CD14-positive monocyte (primary cell): Measurements from ENCODE around the gene PEAK1. TPM values are rescaled to one million over a fixed set of nuclear protein-coding genes. Genes with fewer than 3 reads are reported as not detected.

Source experiments
- DNase-seq, 3 donors: peaks; one replicate each; pipeline ENCODE4 v3.0.0-alpha.2; 2011 to 2022
- H2AFZ ChIP-seq: 2 replicates; pipeline ENCODE4 v1.6.0; 2012; ENCODE audit warnings: mild to moderate bottlenecking, low read depth, low read length, inconsistent platforms; ENCODE audit not compliant: insufficient read depth, poor library complexity, severe bottlenecking
- H3K27ac ChIP-seq, 2 donors: 1 replicate in 1 of 2; 2 replicates in 1 of 2; pipeline ENCODE4 v1.5.1; 2012 to 2013; ENCODE audit warnings: low read length in 2 of 2, control low read depth in 1 of 2, inconsistent platforms in 1 of 2, low read depth in 1 of 2, mild to moderate bottlenecking in 1 of 2
- H3K27me3 ChIP-seq, 2 donors: one replicate each; pipeline versions ENCODE4 v1.6.0 to v1.6.1; 2011 to 2013; ENCODE audit warnings: low read length in 2 of 2; ENCODE audit not compliant: control insufficient read depth in 2 of 2, insufficient read depth in 2 of 2
- H3K36me3 ChIP-seq, 2 donors: replicated peaks in 1 of 2; 1 replicate in 1 of 2; 2 replicates in 1 of 2; pipeline versions ENCODE4 v1.5.1 to v1.6.1; 2012 to 2013; ENCODE audit warnings: low read length in 2 of 2, control low read depth in 1 of 2, inconsistent platforms in 1 of 2, mild to moderate bottlenecking in 1 of 2; ENCODE audit not compliant: insufficient read depth in 2 of 2, control insufficient read depth in 1 of 2
- H3K4me1 ChIP-seq, 2 donors: 1 replicate in 1 of 2; 2 replicates in 1 of 2; pipeline versions ENCODE4 v1.5.1 to v1.6.1; 2012 to 2013; ENCODE audit warnings: low read length in 2 of 2, control low read depth in 1 of 2, inconsistent platforms in 1 of 2, mild to moderate bottlenecking in 1 of 2, moderate library complexity in 1 of 2; ENCODE audit not compliant: insufficient read depth in 2 of 2, control insufficient read depth in 1 of 2
- H3K4me2 ChIP-seq: replicated peaks from 2 replicates; pipeline ENCODE3; 2012; ENCODE audit warnings: low read length, moderate library complexity, mild to moderate bottlenecking; ENCODE audit not compliant: poor library complexity, severe bottlenecking; ENCODE audit errors: extremely low read depth
- H3K4me3 ChIP-seq, 3 experiments: fragments of 200-600 bp in 1 of 3; sonication (generic) in 1 of 3; replicated peaks in 1 of 3; 1 replicate in 2 of 3; 2 replicates in 1 of 3; pipeline ENCODE4 v1.5.1; 2011 to 2013; ENCODE audit warnings: low read length in 3 of 3, mild to moderate bottlenecking in 3 of 3, control low read depth in 2 of 3, low read depth in 2 of 3, inconsistent platforms in 1 of 3, moderate library complexity in 1 of 3
- H3K79me2 ChIP-seq: 2 replicates; pipeline ENCODE4 v1.6.0; 2012; ENCODE audit warnings: mild to moderate bottlenecking, control low read depth, inconsistent platforms, low read length, moderate library complexity; ENCODE audit not compliant: insufficient read depth
- H3K9ac ChIP-seq: 2 replicates; pipeline ENCODE4 v1.6.0; 2017; ENCODE audit warnings: low read length, mild to moderate bottlenecking; ENCODE audit not compliant: insufficient read depth, poor library complexity, severe bottlenecking
- H3K9me3 ChIP-seq, 2 donors: replicated peaks in 1 of 2; 1 replicate in 1 of 2; 2 replicates in 1 of 2; pipeline versions ENCODE4 v1.5.1 to v1.6.1; 2012 to 2013; ENCODE audit warnings: low read length in 2 of 2, control low read depth in 1 of 2; ENCODE audit not compliant: control insufficient read depth in 1 of 2, insufficient read depth in 1 of 2
- H4K20me1 ChIP-seq: 2 replicates; pipeline ENCODE4 v1.6.0; 2012; ENCODE audit warnings: mild to moderate bottlenecking, low read length, control low read depth, moderate library complexity; ENCODE audit not compliant: insufficient read depth
- H3K27ac Mint-ChIP-seq, 7 donors: one replicate each; pipeline ENCODE4 v1.8.0; 2020; ENCODE audit warnings: mild to moderate bottlenecking in 7 of 7, mixed read lengths in 7 of 7, moderate library complexity in 6 of 7, inconsistent platforms in 2 of 7
- H3K27me3 Mint-ChIP-seq, 3 donors: one replicate each; pipeline ENCODE4 v1.8.0; 2021 to 2022; ENCODE audit warnings: low read depth in 3 of 3, mild to moderate bottlenecking in 3 of 3, mixed read lengths in 3 of 3, moderate library complexity in 3 of 3, inconsistent platforms in 1 of 3
- H3K36me3 Mint-ChIP-seq, 2 donors: one replicate each; pipeline ENCODE4 v1.8.0; 2020; ENCODE audit warnings: mixed read lengths in 2 of 2, inconsistent platforms in 1 of 2, mild to moderate bottlenecking in 1 of 2
- H3K4me1 Mint-ChIP-seq: one replicate; pipeline ENCODE4 v1.8.0; 2020; ENCODE audit warnings: mild to moderate bottlenecking, mixed read lengths
- H3K4me3 Mint-ChIP-seq, 2 donors: one replicate each; pipeline ENCODE4 v1.8.0; 2020; ENCODE audit warnings: mild to moderate bottlenecking in 2 of 2, mixed read lengths in 2 of 2, moderate library complexity in 1 of 2
- H3K9me3 Mint-ChIP-seq, 7 donors: one replicate each; pipeline ENCODE4 v1.8.0; 2020 to 2022; ENCODE audit warnings: mixed read lengths in 7 of 7, mild to moderate bottlenecking in 6 of 7, moderate library complexity in 6 of 7, inconsistent platforms in 2 of 7
- CTCF ChIP-seq: fragments of 200-600 bp; IDR thresholded peaks from one replicate; pipeline ENCODE4 v1.8.0; 2022; ENCODE audit warnings: antibody characterized with exemption, mild to moderate bottlenecking
- WGBS: methylation state at CpG from one replicate; pipeline ENCODE4 v1.1.5; 2013; ENCODE audit warnings: missing lambda C conversion rate; ENCODE audit not compliant: insufficient coverage; 5-methylcytosine and 5-hydroxymethylcytosine counted together
- intact Hi-C, 2 donors: fragments of 100-400 bp; cut with micrococcal nuclease; formaldehyde crosslinking; loops; one replicate each; pipeline versions ENCODE4 v1.15.0 to v1.15.1; 2023
- polyA plus RNA-seq, 3 donors: library from polyadenylated mRNA; depleted of rRNA in 1 of 3; unstranded in 2 of 3; stranded (reverse) in 1 of 3; fragments of 300-500 nt in 2 of 3; fragments of >200 nt in 1 of 3; fragmentation: Illumina TruSeq in 2 of 3; gene quantifications; 1 replicate in 2 of 3; 2 replicates in 1 of 3; pipeline ENCODE4 v1.2.3, GENCODE V29; 2012 to 2021

The PEAK1 gene
- polyA plus RNA-seq, 3 donors = 0.85 to 8.7 (median 1.1) TPM

- TF ChIP-seq CTCF = no peak
- peaks cover 0 to 8% of the 10 kb centered on the region in 2 donors for H3K36me3 Mint-ChIP-seq
- peaks cover 4% of the 10 kb centered on the region for H3K4me1 Mint-ChIP-seq
- Histone ChIP-seq H3K9me3 (peaks cover 0 to 5% of the 10 kb centered on the region in 2 donors), H3K27me3 (no peaks in the 10 kb centered on the region), H3K4me3 (no peak overlapping the region), H3K79me2 (peaks cover 15% of the 10 kb centered on the region), H4K20me1 (no peaks in the 10 kb centered on the region), H2AFZ (no peak overlapping the region), H3K4me1 (no peaks in the 10 kb centered on the region), H3K9ac (no peak overlapping the region), H3K4me2 (no peak overlapping the region), H3K36me3 (no peaks in the 10 kb centered on the region), H3K27ac (no peak overlapping the region)
- DNase-seq = no peak
- H3K9me3 Mint-ChIP-seq = peaks cover 10 to 24% (median 14%) of the 10 kb centered on the region in 7 donors
- intact Hi-C loops = no loop called here
- H3K27me3 Mint-ChIP-seq = no peaks in the 10 kb centered on the region
- H3K27ac Mint-ChIP-seq = no peak overlapping the region
- H3K4me3 Mint-ChIP-seq = no peak overlapping the region
- no CpG with 5 or more reads among the region's 1 CpG for WGBS
Observed at GRCh38 chr15:77402740-77403379, 17.0 kb downstream of the PEAK1 start.

DNA sequence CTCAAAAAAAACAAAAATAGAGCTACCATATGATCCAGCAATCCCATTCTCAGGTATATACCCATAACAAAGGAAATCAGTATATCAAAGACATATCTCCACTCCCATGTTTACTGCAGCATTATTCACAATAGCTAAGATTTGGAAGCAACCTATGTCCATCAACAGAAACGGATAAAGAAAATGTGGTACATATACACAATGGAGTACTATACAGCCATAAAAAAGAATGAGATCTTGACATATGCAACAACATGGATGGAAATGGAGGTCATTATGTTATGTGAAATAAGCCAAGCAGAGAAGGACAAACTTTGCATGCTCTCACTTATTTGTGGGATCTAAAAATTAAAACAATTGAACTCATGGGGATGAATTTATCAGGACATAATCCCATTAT is 19.6 kb downstream of the PEAK1 start:
- peaks cover 21 to 41% (median 25%) of the 10 kb centered on the region in 7 donors for H3K9me3 Mint-ChIP-seq
- Histone ChIP-seq H3K4me3 (no peak overlapping the region), H3K36me3 (no peaks in the 10 kb centered on the region), H3K27ac (no peak overlapping the region), H3K4me1 (no peaks in the 10 kb centered on the region), H3K27me3 (no peaks in the 10 kb centered on the region), H3K4me2 (no peak overlapping the region), H3K9me3 (peaks cover 0 to 11% of the 10 kb centered on the region in 2 donors), H2AFZ (no peak overlapping the region), H3K79me2 (peaks cover 9% of the 10 kb centered on the region), H4K20me1 (no peaks in the 10 kb centered on the region), H3K9ac (no peak overlapping the region)
- no peak overlapping the region for H3K27ac Mint-ChIP-seq
- no peak for TF ChIP-seq CTCF
- H3K27me3 Mint-ChIP-seq = peaks cover 0 to under 1% (median 0%) of the 10 kb centered on the region in 3 donors
- no CpG with 5 or more reads among the region's 1 CpG for WGBS
- no peaks in the 10 kb centered on the region for H3K4me1 Mint-ChIP-seq
- no peak for DNase-seq
- intact Hi-C loops = no loop called here
- H3K36me3 Mint-ChIP-seq = peaks cover 1 to 8% of the 10 kb centered on the region in 2 donors
- H3K4me3 Mint-ChIP-seq = no peak overlapping the region
